GM19467 (cell line): ENCODE measurements around the gene GAS7.
A peak's percentile ranks its signal among the peaks of the same experiment; 100 is the strongest.
"Not testable (repeated sequence)": the region's sequence is repeated elsewhere in the genome, so short reads cannot be mapped to it uniquely, and the experiment has no call there.

Source experiments
- ATAC-seq: cut with Tn5 transposase; IDR thresholded peaks from one replicate; pipeline ENCODE4 v1.9.1; 2021; ENCODE audit warnings: mild to moderate bottlenecking, moderate library complexity; ENCODE audit not compliant: unreplicated experiment

GAS7 gene

DNA sequence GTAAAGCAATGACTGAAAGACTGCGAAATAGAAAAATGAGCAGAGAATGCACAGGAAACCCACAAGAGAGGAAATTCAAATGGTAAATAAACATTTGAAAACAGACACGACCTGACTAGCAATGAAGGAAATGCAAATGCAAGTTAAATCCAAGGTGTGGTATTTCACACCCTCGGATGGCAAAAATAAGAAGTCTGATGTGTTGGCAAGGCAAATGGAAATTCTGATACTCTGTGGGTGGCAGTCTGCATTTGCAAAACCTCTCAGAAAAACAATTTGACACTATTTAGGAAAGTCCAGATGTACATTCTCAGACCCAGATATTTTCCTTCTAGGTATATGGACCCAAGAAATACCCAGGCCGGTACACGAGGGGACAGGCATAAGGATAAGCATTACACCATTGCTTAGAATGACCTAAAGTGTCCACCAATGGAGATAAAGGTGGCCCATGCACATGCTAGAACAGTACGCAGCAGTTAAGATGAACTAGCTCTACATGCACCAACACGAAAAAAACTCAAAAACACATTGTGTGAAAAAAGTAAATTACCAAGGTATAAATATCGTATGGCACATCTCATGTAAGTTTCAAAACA is 116.7 kb downstream of the GAS7 start:
- ATAC-seq: no peak

DNA sequence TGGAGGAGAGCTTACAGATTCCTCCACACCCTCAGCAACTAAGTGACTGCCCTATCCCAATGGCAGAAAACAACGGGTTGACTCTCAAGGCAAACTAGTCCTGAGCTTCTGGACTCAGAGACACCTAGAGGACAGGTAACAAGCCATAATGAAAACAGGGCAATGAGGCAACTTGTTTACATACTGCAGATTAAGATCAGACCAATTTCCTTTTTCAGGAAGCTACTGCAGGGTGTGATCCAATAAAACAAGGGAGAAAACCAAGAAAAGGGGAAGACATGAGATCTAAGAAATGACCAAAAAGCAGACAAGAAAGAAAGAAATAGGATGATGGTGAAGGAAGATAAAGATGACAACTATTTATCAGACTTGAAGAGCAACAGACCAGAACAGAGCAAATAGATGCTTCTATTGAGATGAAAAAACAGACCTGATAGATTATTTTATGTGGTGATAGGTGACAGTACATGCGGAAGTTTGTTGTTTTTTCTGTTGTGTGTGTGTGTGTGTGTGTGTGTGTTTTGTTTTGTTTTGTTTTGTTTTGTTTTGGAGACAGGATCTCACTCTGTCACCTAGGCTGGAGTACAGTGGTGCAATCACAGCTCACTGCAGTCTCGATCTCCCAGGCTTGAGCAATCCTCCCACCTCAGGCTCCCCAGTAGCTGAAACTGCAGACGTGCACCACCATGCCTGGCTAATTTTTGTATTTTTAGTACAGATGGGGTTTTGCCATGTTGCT is 120.7 kb downstream of the GAS7 start:
- ATAC-seq: no peak

DNA sequence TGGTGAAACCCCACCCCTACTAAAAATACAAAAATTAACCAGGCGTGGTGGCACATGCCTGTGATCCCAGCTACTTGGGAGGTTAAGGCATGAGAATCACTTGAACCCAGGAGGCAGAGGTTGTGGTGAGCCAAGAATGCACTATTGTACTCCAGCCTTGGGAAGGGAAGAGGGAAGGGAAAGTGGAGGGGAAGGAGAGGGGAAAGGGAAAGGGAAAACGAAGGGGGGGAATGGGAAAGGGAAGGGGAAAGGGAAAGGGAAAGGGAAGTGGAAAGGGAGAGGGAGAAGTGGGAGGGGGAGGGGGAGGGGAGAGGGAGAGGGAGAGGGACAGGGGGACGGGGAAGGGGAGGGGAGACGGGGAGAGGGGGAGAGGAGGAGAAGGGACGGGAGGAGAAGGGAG is 122.5 kb downstream of the GAS7 start:
- no peak for ATAC-seq

DNA sequence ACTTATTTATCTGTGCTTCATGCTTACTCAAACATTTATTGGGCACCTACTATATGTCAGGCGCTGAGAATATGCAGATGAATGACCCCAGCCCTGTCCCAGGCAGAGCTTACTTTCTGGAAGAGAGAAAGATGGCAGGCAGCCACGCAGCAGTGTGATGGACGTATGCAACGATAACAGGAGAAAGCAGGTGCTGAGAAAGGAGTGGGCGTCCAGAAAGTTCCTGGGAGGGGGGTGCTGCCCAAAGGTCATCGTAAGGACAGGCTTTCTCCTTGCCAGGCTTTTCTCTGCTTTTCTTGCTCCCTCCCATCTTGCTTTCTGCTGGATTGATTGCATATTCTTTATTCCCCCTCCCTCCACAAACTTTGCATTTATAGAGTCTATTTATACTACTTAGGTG is 124.5 kb downstream of the GAS7 start:
- no peak for ATAC-seq

DNA sequence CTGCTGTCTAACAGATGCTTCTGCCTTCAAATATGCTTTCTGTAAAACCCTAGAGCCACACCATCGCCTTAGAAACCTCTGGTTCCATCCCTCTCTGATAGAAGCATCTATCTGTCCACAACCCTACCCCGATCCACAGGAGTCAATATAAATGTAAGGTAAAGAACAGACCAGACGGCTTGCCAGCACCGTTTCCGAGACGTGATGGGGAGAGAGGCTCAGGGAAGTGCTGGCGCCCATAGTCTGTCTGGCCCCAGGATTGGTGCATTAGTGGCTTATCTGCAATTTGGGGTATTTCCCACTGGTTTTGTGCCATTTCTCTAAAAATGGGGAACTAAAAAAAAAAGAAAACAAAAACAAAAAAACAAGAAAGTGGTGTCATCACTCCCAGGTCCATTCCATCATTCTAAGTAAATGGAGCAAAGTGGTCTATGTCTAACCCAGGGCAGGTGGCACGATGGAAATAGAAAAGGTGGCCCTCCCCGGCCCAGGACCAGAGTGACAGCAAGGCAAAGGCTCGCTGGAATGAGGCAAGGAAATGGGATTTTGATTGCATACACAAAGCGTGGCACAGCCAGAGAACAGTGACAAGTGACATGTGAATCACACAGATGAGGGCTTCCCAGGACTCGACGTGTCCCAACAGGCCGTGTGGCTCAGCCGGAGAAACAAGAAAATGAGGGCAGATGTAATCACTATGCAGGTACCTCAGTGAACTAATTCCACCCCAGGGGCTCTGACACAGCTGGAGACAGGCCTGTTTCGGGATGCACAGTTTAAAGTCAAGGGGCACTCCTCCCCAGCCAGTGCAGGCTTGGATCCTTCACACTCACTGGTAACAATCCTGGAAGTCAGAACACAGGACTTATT is 125.6 kb downstream of the GAS7 start:
- ATAC-seq: no peak

DNA sequence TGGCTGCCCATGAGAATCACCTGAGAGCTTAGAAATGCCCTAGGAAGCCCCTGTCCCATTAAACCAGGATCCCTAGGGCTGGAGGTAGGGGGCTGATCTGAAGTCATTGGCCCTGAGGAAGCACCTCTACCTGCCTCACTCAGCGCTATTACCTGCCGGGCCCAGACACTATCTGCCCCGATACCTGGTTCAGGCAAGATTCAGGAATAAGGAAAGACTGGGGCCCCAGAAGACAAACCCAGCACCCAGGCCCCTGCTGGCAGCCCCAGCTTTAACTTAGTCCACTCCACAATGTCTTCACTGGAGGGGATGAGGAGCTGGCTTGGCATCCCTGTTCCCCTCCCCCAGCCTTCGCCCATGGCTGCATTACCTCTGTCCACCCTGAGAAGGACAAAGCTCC is 126.3 kb downstream of the GAS7 start:
- ATAC-seq: no peak

DNA sequence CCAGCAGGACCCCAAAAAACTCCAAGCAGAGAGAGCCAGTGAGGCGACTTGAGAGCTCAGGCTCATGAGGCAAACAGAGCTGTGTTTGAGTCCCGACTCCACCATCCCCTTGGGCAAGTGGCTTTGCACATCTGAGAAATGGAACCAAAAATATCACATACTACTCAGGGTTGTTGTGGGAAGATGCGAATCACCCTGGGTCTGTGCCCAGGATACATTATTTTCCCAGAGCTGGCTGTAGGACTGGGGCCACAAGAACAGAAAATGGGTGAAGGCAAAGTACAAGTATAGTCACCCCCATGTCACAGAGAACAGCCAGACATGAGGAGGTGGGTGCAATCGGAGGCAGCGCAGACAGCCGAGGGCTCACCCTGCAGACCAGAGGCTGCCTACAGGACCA is 127.3 kb downstream of the GAS7 start:
- ATAC-seq: no peak

DNA sequence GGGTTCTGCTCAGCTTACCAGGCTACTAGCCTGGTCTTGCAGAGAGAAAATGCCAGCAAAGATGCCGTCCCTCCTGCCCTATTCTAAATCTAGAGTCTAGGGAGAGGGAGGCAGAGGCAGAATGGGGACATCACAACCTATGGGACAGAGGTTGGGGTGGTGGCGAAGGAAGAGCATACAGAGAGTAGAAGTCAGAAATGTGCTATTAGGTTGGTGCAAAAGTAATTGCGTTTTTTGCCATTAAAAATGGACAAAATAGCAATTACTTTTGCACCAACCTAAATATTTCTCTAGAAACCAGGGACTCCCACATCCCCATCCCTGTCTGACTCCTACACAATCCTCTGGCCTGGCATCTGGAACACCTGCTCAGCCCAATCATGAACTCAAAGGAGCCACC is 127.7 kb downstream of the GAS7 start:
- ATAC-seq: no peak

DNA sequence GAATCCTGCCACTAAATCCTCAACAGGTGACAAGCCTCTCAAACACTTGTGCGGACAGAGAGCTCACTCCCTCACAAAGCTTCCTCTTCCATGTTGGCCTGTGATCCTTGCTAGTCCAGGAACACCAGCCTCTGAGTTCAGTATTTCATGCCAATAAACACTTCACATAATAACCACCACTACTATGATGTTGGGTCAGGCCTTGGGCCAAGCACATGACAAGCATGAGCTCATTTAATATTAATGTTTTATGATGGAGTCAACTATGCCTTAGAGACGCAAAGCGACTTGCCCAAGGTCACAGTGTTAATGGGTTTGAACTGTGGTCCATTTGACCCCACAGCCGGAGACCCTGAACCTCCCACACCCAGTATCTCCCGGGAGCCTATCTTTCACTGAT is 129.1 kb downstream of the GAS7 start:
- no peak for ATAC-seq

DNA sequence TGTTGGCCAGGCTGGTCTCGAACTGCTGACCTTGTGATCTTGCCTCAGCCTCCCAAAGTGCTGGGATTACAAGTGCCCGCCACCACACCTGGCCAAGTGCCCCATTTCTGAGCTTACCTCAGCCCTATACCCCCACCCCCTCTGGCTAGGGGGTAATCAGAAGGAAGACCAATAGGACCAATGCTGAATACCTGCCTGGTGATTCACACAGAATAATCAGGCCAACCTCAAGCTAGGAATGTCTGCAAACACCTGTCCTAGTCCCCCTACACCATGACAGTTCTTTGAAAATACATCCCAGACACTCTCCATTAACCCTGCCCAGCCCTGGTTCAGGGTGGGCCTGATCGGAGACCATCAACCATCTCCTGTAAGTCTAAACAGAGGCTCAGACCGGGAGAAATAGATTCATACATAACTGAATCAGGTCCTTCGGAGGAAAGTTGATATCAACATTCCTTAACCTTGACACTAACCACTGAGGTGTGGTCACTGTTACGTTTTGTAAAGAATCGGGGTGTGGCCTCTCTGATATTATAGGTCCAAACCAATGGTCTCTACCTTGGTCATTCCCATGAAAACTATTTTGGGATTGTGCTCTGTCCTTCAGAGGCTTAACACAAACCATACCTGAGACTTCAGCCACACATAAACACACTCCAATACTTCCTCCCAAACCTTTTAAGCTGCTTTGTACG is 130.8 kb downstream of the GAS7 start:
- ATAC-seq: no peak

DNA sequence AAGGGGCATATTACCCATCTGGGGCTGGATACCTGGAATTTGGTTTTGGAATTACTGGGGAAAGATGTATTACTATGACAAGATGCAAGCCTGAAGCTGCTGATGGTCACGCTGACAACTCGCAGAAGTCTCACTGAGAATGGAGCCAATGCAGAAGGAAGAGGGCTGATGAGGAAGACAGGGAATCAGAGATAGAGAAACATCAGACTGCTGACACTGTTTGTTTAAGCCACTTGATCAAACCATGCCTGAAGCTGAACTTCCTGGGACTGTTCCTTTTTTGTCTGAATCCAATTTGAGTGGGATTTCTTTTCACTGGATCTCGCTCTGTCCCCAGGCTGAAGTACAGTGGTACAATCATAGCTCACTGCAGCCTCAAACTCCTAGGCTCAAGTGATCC is 133.9 kb downstream of the GAS7 start:
- no peak for ATAC-seq

DNA sequence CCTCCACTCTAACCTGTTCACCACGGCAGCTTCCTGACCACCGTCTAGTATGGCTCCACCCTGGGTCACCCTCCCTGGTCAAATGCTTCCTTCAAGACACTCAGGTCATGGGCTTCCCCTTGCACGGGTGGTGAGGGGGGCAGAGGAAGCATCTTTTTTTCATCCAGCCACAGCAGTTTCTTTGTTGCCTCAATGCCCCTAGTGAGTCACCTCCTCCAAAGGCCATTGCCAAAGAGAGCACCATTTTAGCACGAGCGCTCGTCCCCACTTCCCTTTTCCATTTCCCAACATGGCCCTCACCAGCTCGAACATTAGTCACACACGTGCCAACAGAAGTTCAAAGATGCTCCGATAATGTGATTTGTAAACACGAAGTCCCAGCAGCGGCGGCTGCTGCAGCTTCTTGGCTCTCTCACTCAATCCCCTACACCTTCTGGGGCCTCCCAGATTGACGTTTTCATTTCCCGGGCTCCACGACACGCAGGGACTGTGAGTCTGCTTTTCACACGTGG is 134.6 kb downstream of the GAS7 start:
- ATAC-seq: no peak

DNA sequence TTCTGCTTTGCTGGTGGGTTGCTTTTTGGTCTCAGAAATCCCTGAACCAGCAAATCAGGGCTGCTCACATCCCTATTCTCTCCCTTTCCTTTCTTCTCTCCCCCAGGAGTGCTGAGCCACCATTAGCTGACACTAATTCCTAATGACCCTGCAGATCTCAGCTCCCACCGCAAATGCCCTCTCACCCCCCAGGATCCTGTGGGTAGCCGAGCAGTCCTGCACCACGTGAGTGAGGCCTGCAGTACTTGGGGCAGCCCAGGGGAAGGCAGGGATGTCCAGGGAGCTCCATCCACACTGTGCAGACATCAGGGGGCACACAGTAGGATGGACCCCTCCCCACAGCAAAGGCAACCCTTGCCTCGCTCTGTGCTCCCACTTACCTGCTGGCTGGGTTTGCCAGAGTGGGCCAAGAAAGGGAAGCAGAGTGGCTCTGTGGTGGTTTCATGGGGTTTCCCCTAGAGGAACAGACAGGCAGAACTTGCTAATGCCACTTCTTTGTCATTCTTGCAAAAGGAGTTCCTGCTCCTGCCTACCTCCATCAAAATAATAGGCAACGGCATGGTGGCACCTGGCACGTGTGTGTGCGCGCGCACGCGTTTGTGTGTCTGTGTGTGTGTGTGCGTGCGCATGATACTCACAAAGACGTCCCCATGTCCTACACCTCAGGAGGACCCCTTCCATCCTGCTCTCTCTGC is 135.6 kb downstream of the GAS7 start:
- no peak for ATAC-seq

DNA sequence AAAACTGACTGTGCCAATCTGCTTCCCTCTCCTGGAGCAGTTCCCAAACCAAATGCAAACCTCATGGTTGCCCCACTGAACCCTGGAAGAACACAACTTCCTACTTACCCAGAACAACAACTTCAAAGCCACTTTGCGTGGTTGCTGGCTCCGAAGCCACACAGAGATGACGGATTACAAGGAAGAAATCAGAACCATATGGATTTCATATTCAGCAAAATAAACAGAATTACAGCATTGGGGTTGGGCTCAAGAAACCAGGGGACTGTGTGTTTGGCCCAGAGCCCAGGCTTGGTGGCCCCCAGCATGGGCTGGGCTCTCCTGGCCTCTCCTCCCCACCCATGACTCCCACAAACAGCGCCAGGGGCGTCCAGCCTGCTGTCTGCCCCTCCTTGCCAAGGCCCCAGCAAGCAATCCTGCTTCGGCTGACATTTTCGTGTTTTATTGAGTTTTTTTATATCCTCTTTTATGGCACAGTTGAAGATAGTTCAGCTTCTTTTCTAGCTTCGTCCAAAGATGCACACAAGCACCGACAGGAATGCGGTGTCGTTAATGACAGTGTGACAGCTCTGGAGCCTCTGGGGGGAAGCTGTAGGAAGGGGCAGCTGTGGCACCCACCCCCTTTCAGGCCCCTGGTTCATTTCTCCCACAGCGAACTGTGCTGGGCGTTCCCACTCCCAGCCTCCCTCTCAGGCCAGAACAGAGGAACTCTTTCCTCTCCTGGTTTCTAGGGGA is 137.1 kb downstream of the GAS7 start:
- no peak for ATAC-seq

DNA sequence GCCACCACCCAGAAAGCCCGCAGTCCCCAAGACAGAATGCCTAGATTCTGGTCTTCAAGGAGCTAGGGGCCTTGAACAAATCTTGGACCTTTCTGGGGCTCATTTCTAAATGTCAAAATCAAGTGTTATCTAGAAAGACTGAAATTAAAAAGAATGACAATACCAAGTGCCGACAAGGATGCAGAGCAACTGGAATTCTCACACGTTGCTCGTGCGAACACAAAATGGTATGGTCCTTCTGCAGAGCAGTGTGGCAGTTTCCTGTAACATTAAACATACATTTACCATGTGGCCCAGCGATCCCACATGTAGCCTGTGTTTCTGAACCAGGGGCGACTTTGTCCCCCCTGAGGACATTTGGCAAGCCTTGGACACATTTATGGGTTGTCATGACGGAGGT is 137.9 kb downstream of the GAS7 start:
- no peak for ATAC-seq

DNA sequence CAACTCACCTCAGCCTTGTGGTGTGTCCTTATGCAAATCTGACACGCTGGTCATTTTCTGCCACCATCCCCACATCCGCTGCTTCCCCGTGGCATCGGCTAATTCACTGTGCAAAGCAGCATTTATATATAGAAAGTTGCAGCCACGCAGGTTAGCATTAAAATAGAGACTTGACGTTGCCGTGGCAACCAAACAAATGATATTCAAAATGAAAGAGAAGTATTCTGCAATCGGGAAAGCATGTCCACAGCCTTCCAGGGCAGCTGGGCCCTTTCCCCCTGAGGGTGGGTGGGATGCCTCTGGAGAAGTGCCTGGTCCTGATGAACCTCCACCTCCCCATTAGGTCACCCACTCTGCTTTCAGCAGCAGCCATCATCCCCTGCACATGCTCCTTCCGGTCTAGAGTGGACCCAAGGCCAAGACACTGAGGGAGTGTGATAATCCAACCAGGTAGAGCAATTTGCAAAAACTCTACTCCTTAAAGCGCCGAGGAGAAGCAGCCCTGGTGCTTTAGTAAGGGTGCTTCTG is 138.7 kb downstream of the GAS7 start:
- ATAC-seq: peak; percentile 86

DNA sequence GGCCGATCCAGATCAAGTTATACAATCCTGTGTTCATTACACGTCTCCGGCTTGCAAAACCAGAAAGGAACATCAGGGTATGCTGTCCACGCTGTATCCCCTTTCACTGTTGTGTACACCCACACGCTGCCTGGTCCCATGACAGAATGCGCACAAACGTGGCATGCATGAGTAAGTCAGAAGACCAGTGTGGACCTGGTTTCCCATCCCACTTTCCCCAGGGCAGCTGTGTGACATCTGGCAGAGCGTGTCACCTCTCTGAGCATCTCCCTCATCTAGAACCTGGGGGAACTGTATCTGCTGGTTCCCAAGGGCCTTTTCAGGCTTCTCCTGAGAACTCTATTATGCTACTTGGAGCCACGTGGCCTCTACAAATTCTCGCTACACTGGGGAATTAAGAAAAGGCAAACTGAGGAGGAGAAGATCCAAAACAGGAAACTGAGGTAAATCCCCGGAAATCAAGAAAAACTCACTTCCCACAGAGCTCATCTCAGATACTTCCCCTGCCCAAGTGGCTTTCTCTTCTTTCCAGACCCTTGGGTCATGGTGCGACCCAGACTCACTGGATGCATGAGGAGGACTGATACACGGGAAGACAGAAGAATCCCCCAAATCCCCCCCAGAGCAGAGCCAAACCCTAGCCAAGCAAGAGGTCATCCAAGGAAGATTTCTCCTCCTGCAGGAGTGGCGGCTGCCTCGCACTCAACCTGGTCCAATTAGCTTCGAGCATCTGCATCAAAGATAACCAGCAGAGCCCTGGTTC is 139.3 kb downstream of the GAS7 start:
- ATAC-seq: no peak

DNA sequence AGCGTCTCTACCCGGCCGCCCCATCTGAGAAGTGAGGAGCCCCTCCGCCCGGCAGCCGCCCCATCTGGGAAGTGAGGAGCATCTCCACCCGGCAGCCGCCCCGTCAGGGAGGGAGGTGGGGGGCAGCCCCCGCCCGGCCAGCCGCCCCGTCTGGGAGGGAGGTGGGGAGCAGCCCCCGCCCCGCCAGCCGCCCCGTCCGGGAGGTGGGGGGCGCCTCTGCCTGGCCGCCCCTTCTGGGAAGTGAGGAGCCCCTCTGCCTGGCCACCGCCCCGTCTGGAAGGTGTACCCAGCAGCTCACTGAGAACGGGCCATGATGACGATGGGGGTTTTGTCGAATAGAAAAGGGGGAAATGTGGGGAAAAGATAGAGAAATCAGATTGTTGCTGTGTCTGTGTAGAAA is 140.9 kb downstream of the GAS7 start:
- not testable (repeated sequence) for ATAC-seq
